GM19238 (cell line): ENCODE measurements around the gene CYB561D2.

Experiments
- DNase-seq: peaks from one replicate; pipeline ENCODE4 v3.0.0; 2011; ENCODE audit warnings: low spot score; ENCODE audit not compliant: insufficient read length

CYB561D2 gene

GRCh38 chr3:50323092-50323600 lies 27.5 kb upstream of the CYB561D2 start:
- no peak for DNase-seq

GRCh38 chr3:50323614-50324199 lies 27.0 kb upstream of the CYB561D2 start:
- no peak for DNase-seq

GRCh38 chr3:50324351-50325112 lies 26.1 kb upstream of the CYB561D2 start:
- DNase-seq: peak; percentile 53

GRCh38 chr3:50325113-50325480 lies 25.6 kb upstream of the CYB561D2 start:
- DNase-seq: no peak

- DNase-seq: no peak
Observed at GRCh38 chr3:50325497-50326181, 25.0 kb upstream of the CYB561D2 start.

GRCh38 chr3:50326182-50326541 lies 24.5 kb upstream of the CYB561D2 start:
- no peak for DNase-seq

- no peak for DNase-seq
Observed at GRCh38 chr3:50327129-50327528, 23.5 kb upstream of the CYB561D2 start.

- peak; percentile 96 for DNase-seq
Observed at GRCh38 chr3:50327943-50328691, 22.5 kb upstream of the CYB561D2 start, which contains the start of gene TUSC2. Gene TUSC2, minus strand, starts transcription at chr3:50328223. Its CDS starts 124 bp downstream, at chr3:50328099.

- no peak for DNase-seq
Observed at GRCh38 chr3:50330330-50330729, 20.3 kb upstream of the CYB561D2 start.

GRCh38 chr3:50331364-50331907 lies 19.2 kb upstream of the CYB561D2 start:
- no peak for DNase-seq

GRCh38 chr3:50333744-50334328 lies 16.8 kb upstream of the CYB561D2 start:
- DNase-seq: no peak

- DNase-seq: no peak
Observed at GRCh38 chr3:50334339-50335075, 16.2 kb upstream of the CYB561D2 start.

- DNase-seq: no peak
Observed at GRCh38 chr3:50336452-50337174, 14.0 kb upstream of the CYB561D2 start.

- DNase-seq: peak; percentile 96
Observed at GRCh38 chr3:50337175-50337861, 13.3 kb upstream of the CYB561D2 start.

- no peak for DNase-seq
Observed at GRCh38 chr3:50338965-50339364, 11.7 kb upstream of the CYB561D2 start.

GRCh38 chr3:50339485-50340146 lies 11.0 kb upstream of the CYB561D2 start:
- DNase-seq: no peak

- no peak for DNase-seq
Observed at GRCh38 chr3:50340147-50340447, 10.6 kb upstream of the CYB561D2 start.

GRCh38 chr3:50340448-50341329 lies 10.0 kb upstream of the CYB561D2 start, which contains the start of gene RASSF1:
Gene RASSF1, minus strand, starts transcription at chr3:50340836. Its CDS starts 31 bp downstream, at chr3:50340805.
- DNase-seq: peak; percentile 80
